Glomerular endothelial cell (primary cell): ENCODE results near the gene SEPHS2. TPM values are rescaled to one million over a fixed set of nuclear protein-coding genes. Genes with fewer than 3 reads are reported as not detected.
"Not testable (repeated sequence)": the region's sequence is repeated elsewhere in the genome, so short reads cannot be mapped to it uniquely, and the experiment has no call there.

Experiments
- DNase-seq: peaks from one replicate; pipeline ENCODE4 v3.0.0-alpha.2; 2011; ENCODE audit warnings: low read depth, low spot score; ENCODE audit errors: extremely low read depth
- total RNA-seq: library from RNA; depleted of rRNA; stranded (reverse); fragments of >200 nt; gene quantifications from 2 replicates; pipeline ENCODE4 v1.2.3, GENCODE V29; 2015

Gene SEPHS2
- total RNA-seq: 35.3 and 38.1 TPM in 2 replicates

- peak; percentile 94 for DNase-seq
These were observed at the start of gene SEPHS2 for GRCh38 chr16:30445408-30446202. TSS of gene SEPHS2 (minus strand) at chr16:30445874. CDS start at chr16:30445727, 147 bp downstream.

DNA sequence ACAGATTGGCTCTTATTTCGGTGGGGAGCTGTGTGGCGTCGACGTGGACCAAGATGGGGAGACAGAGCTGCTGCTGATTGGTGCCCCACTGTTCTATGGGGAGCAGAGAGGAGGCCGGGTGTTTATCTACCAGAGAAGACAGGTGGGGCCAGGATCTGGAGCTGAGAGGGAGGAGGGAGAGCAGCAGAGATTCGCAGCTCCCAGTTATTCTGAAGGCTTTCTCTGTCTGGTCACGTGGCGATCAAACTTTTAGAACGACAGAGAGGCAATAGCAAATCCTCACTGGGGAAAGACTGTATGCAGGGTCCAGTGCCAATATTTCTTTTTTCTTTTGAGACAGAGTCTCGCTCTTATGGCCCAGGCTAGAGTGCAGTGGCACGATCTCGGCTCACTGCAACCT lies 49.0 kb upstream of the SEPHS2 start:
- DNase-seq: no peak

GRCh38 chr16:30493941-30494488 lies 48.3 kb upstream of the SEPHS2 start:
- DNase-seq: no peak

DNA sequence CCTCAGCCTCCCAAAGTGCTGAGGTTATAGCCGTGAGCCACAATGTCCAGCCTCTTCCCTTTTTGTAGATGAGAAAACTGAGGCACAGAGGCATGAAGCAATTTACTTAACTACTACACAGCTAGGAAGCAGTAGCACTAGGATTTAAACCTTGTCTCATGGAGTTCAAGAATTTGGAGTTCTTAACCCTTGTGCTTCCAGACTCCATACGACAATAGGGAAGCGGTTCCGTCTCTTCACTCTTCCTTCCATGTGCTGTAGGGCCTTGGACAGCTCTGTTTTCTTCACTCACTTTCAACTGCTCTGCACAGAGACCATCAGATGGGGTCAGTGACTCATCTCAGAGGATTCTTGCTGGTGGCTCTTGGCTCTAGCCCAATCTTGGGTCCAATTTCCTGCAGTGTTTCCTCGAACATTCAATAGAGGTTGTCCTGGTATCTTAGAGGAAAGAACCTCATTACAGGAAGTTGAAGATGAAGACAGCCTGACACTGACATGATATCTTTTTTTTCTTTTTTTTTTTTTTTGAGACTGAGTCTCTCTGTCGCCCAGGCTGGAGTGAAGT lies 46.2 kb upstream of the SEPHS2 start:
- no peak for DNase-seq

- no peak for DNase-seq
These were observed 45.6 kb upstream of the SEPHS2 start for GRCh38 chr16:30491229-30491628.

- DNase-seq: no peak
These were observed 44.5 kb upstream of the SEPHS2 start for GRCh38 chr16:30490210-30490609.

DNA sequence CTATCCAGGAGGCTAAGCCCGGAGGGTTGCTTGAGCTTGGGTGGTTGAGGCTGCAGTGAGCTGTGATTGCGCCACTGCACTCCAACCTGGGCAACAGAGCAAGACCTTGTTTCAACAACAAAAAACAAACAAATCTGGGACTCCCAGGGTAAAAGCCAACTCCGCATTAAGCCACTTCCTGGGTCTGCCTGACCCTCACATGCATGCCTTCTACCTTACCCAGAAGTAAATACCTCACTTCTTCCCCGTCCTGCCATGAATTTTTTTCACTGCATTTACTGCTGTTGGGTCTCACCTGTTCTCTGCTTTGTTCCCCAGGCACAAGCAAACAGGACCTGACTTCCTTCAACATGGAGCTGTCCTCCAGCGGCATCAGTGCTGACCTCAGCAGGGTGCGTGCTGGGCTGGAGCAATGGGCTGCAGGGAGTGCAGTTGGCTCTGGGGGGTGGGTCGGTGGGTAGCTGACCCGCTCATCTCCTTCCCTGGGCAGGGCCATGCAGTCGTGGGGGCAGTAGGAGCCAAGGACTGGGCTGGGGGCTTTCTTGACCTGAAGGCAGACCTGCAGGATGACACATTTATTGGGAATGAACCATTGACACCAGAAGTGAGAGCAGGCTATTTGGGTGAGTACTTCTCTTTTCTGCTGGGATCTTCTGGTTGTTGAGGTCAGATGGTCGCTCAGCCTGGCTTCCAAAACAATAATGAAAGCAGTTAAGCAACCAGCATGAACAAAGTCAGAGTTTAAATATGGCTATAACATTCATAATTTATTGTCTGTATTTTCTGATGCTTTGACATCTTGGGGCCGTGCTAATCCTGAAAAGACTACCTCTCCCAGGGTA lies 43.3 kb upstream of the SEPHS2 start:
- DNase-seq: no peak

- DNase-seq: no peak
These were observed 40.3 kb upstream of the SEPHS2 start for GRCh38 chr16:30485818-30486436.

GRCh38 chr16:30484887-30485286 lies 39.2 kb upstream of the SEPHS2 start:
- DNase-seq: no peak

DNA sequence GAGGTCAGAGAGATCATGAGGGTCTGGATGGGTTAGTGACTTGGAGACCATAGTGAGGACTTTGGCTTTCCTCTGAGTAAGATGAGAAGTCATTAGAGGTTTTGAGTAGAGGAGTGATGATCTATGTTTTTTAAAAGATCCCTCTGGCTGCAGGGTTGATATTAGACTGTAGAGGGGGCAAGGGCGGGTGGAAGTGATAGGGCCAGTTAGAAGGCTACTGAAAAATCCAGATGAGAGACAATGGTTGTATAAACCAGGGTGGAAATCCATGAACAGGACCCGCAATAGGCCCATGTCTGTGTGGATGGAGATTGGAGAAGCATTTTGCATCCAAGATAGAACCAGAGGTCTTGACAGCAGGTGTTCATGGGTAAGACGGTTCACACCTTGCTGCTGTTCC lies 36.7 kb upstream of the SEPHS2 start:
- no peak for DNase-seq

GRCh38 chr16:30481381-30481780 lies 35.7 kb upstream of the SEPHS2 start:
- no peak for DNase-seq

DNA sequence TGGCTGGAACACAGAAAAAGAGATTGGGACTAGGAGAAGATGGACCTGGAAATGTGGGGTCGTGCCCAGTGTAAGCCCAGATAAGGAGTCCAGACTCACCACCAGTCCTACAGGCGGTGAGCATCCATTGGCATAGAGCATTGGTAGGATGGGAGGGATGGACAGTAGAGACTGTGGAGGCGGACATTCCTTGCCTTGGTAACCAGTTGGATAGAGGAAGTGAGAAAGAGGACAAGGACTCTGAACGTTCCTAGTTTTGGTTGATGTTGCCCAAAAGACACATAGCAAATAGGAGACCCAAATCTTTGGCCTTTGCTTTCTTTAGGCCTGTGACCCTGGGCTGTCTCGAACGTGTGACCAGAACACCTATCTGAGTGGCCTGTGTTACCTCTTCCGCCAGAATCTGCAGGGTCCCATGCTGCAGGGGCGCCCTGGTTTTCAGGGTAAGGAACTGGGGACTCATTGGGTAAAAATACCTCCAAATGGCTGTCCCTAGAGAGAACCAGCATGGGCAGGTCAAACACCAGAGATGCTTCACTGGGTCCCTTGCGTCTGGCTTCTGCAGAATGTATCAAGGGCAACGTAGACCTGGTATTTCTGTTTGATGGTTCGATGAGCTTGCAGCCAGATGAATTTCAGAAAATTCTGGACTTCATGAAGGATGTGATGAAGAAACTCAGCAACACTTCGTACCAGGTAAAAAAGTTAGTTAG lies 33.2 kb upstream of the SEPHS2 start:
- DNase-seq: no peak

DNA sequence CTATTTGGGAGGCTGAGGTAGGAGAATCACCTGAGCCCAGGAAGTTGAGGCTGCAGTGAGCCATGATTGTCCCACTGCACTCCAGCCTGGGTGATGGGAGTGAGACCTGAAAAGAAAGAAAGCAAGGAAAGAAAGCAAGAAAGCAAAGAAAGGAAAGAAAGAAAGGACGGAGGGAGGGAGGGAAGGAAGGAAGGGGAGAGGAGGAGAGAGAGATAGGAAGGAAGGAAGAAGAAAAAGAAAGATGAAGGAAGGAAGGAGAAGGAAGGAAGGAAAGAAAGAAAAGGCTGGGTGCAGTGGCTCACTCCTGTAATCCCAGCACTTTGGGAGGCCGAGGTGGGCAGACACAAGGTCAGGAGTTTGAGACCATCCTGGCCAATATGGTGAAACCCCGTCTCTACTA lies 32.1 kb upstream of the SEPHS2 start:
- not testable (repeated sequence) for DNase-seq

- no peak for DNase-seq
These were observed 31.3 kb upstream of the SEPHS2 start for GRCh38 chr16:30476991-30477390.

DNA sequence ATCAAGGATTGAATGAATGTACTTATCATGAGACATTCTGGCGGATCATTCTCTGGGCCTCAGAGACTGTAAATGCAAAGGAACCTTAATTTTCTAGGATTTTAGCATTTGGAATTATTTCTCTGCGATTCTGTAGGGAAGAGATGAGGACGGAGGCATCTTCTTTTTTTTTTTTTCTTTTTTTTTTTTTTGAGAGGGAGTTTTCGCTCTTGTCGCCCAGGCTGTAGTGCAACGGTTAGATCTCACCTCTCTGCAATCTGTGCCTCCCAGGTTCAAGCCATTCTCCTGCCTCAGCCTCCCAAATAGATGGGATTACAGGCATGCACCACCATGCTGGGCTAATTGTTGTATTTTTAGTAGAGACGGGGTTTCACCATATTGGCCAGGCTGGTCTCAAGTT lies 29.0 kb upstream of the SEPHS2 start:
- DNase-seq: no peak

DNA sequence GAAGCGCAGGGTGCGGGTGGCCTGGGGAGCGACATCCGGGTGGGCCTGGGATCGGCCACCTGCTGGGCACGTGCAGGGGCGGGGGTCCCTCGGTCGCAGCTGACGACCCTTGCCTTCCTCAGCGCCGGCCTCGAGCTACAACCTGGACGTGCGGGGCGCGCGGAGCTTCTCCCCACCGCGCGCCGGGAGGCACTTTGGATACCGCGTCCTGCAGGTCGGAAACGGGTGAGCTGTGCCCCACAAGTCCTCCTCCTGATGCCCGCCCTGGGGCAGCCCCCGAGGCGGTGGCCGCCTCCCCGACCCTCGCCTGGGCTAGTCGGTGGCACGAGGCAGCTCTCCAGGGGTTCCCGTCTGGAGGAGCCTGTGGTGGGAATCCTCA lies 28.4 kb upstream of the SEPHS2 start:
- DNase-seq: no peak

DNA sequence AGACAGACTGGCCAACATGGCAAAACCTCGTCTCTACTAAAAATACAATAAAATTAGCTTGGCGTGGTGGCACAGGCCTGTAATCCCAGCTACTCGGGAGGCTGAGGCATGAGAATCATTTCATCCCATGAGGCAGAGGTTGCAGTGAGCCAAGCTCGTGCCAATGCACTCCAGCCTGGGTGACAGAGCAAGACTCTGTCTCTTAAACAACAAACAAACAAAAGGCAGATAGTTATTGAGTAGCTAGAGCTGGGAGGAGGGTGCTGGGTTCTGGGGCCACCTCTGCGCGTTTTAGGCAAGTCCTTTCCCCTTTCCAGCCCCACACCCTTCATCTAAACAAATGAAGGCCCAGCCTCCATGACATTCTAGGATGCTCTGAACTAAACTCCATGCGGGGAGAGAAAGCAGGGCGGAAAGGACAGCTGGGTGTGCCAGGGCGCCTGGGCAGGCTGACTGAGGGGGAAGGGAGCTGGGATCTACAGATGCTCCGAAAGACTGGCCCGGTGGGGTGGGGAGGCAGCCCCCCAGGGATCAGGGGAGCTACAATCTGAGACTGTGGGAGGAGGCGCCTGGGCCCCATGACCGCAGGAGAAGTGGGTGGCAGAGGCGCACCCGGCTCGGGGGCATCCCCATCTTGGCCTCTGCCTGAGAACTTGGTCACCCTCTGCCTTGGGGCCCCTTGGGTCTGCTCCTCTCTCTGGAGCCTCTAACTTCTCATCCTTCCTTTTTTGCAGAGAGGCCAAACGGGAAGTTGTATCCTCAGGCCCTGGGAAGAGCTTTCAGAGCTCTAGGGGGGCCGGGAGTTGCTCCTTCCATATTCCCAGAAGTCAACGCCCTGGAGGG lies 27.8 kb upstream of the SEPHS2 start:
- no peak for DNase-seq

DNA sequence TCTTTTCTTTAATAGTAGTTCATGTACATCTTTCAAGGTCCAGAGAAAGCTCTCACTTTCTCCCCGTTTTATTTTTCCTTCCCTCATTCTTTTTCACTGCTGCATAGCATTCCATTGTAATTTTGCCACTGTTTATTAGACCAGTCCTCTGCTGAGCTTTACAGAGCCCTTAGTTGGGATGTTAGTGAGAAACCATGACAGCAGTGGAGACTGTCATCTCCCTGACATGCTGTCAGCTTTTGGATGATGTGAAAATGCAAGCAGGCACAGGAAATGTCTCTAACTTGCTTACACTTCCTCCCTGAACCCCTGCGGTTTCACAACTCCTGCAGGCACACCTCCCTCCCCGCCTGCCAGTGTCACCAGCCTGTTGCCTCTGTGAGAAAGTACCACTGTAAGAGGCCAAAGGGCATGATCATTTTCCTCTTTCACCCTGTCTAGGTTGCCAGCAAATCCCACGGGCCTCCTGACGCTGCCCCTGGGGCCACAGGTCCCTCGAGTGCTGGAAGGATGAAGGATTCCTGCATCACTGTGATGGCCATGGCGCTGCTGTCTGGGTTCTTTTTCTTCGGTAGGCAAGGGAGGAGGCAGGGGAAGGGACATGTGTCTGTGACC lies 26.8 kb upstream of the SEPHS2 start, which contains the start of gene ITGAL:
Gene ITGAL, plus strand, starts transcription at position 415 of the 615 bp plus-strand sequence. Its CDS starts 96 bp downstream, at position 511.
- no peak for DNase-seq

DNA sequence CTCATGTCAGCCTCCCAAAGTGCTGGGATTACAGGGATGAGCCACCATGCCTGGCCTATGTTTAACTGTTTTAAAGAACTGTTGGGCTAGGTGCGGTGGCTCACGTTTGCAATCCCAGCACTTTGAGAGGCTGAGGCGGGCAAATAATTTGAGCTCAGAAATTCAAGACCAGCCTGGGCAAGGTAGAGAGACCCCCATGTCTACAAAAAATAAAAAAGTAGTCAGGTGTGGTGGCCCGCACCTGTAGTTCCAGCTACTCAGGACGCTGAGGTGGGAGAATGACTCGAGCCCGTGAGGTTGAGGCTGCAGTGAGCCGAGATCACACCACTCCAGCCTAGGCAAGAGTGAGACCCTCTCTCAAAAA lies 24.9 kb upstream of the SEPHS2 start:
- DNase-seq: no peak
